HepG2 (cell line): ENCODE measurements around the gene TBC1D14. TPM values are rescaled to one million over a fixed set of nuclear protein-coding genes. Genes with fewer than 3 reads are reported as not detected.

ENCODE experiments used
- BRCA1 ChIP-seq: sonication (generic); formaldehyde crosslinking; IDR thresholded peaks from 2 replicates; pipeline ENCODE4 v1.4.0; 2020; ENCODE audit warnings: missing genetic modification reagents
- DNMT1 ChIP-seq: sonication (generic); formaldehyde crosslinking; IDR thresholded peaks from 2 replicates; pipeline ENCODE4 v1.5.1; 2020; ENCODE audit warnings: mild to moderate bottlenecking, missing genetic modification reagents
- ESRRA ChIP-seq: sonication (generic); formaldehyde crosslinking; IDR thresholded peaks from 2 replicates; pipeline ENCODE4 v1.5.1; 2020; ENCODE audit warnings: mild to moderate bottlenecking, low read depth, missing genetic modification reagents
- NR2F6 ChIP-seq, 2 experiments: IDR thresholded peaks; 2 replicates each; pipeline ENCODE4 v1.6.1; 2016; ENCODE audit warnings: antibody characterized with exemption in 1 of 2, mild to moderate bottlenecking in 1 of 2
- NRL ChIP-seq: sonication (generic); formaldehyde crosslinking; IDR thresholded peaks from 2 replicates; pipeline ENCODE4 v1.5.0; 2020; ENCODE audit warnings: missing genetic modification reagents, mild to moderate bottlenecking, moderate library complexity, borderline replicate concordance
- ONECUT2 ChIP-seq: sonication (generic); formaldehyde crosslinking; IDR thresholded peaks from 2 replicates; pipeline ENCODE4 v1.4.0; 2020; ENCODE audit warnings: missing genetic modification reagents
- PRPF4 ChIP-seq: fragments of 200-400 bp; formaldehyde crosslinking; IDR thresholded peaks from 2 replicates; pipeline ENCODE4 v1.6.1; 2016; ENCODE audit warnings: low read length, low read depth; ENCODE audit not compliant: poor library complexity, severe bottlenecking
- SALL1 ChIP-seq: sonication (generic); formaldehyde crosslinking; IDR thresholded peaks from 2 replicates; pipeline ENCODE4 v1.8.0; 2022; ENCODE audit warnings: mild to moderate bottlenecking, missing genetic modification reagents
- STAT5B ChIP-seq: sonication (generic); formaldehyde crosslinking; IDR thresholded peaks from 2 replicates; pipeline ENCODE4 v1.4.0; 2020; ENCODE audit warnings: missing genetic modification reagents
- TAF1 ChIP-seq: sonication (generic); formaldehyde crosslinking; IDR thresholded peaks from 2 replicates; pipeline ENCODE4 v1.4.0; 2020; ENCODE audit warnings: missing genetic modification reagents
- TCF7L2 ChIP-seq: IDR thresholded peaks from 2 replicates; pipeline ENCODE4 v1.6.1; 2011; ENCODE audit warnings: mild to moderate bottlenecking, low read depth, low read length, moderate library complexity
- ZFP36L1 ChIP-seq: sonication (generic); formaldehyde crosslinking; IDR thresholded peaks from 2 replicates; pipeline ENCODE4 v1.8.0; 2022; ENCODE audit warnings: mild to moderate bottlenecking, missing genetic modification reagents, moderate library complexity
- ZNF121 ChIP-seq: sonication (generic); formaldehyde crosslinking; IDR thresholded peaks from 2 replicates; pipeline ENCODE4 v1.5.0; 2020; ENCODE audit warnings: mild to moderate bottlenecking, missing genetic modification reagents
- ZNF576 ChIP-seq: sonication (generic); formaldehyde crosslinking; IDR thresholded peaks from 2 replicates; pipeline ENCODE4 v1.4.0; 2020; ENCODE audit warnings: mild to moderate bottlenecking, missing genetic modification reagents
- ZNF615 ChIP-seq: sonication (generic); formaldehyde crosslinking; IDR thresholded peaks from 2 replicates; pipeline ENCODE4 v1.5.0; 2020; ENCODE audit warnings: mild to moderate bottlenecking, missing genetic modification reagents, borderline replicate concordance
- ZNF687 ChIP-seq: sonication (generic); formaldehyde crosslinking; IDR thresholded peaks from 2 replicates; pipeline ENCODE4 v1.5.1; 2020; ENCODE audit warnings: mild to moderate bottlenecking, missing genetic modification reagents, moderate library complexity
- ZNF75D ChIP-seq: sonication (generic); formaldehyde crosslinking; IDR thresholded peaks from 2 replicates; pipeline ENCODE4 v1.8.1; 2023; ENCODE audit warnings: missing genetic modification reagents, mild to moderate bottlenecking, borderline replicate concordance
- ZSCAN30 ChIP-seq: sonication (generic); formaldehyde crosslinking; IDR thresholded peaks from 2 replicates; pipeline ENCODE4 v1.5.0; 2020; ENCODE audit warnings: mild to moderate bottlenecking, missing genetic modification reagents
- polyA plus RNA-seq, 8 experiments: library from polyadenylated mRNA; depleted of rRNA in 3 of 8; stranded (reverse) in 7 of 8; unstranded in 1 of 8; fragments of >200 nt; fragmentation: Illumina TruSeq in 4 of 8; extraction: Trizol in 4 of 8; gene quantifications; 2 replicates each; pipeline versions ENCODE4 v1.2.1 to v1.2.3, GENCODE V29; 2011 to 2016; ENCODE audit warnings: low read depth in 4 of 8, missing spikeins in 1 of 8, mixed read lengths in 1 of 8; ENCODE audit not compliant: insufficient read depth in 1 of 8
- total RNA-seq, 5 experiments: library from RNA; depleted of rRNA; stranded (reverse); fragments of >200 nt; fragmentation: Illumina TruSeq; extraction: Trizol; gene quantifications; 2 replicates each; pipeline ENCODE4 v1.2.3, GENCODE V29; 2016; ENCODE audit warnings: low read depth in 1 of 5
- TF ChIP-seq, protein P1 (sequence below): sonication (generic); formaldehyde crosslinking; IDR thresholded peaks from one replicate; pipeline ENCODE4 v1.5.1; 2020; ENCODE audit warnings: mild to moderate bottlenecking, missing genetic modification reagents; ENCODE audit errors: not compliant biosample characterization

Gene TBC1D14
- total and polyA plus RNA-seq, 2 of the 13 experiments (the other 11 are each of a cell fraction or from before 2014, with no cell fraction given) = 29.5 to 46.5 TPM

DNA sequence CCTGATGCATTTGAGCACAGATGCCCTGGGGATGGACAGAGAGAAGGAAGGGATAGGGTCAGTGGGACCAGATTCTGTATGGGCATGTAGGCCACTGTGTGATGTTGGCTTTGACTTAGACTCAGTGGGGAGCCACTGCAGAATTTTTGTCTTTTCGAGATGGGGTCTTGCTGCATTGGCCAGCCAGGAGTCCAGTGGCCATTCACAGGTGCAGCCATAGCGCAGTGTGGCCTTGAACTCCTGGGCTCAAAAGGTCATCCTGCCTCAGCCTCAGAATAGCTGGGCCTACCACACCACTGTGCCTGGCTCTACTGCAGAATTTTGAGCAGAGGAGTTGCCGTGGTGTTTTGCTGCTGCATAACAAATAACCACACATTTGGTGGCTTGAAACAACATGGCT, 22.8 kb downstream of the TBC1D14 start (continued):
- TF ChIP-seq, protein P1, sequence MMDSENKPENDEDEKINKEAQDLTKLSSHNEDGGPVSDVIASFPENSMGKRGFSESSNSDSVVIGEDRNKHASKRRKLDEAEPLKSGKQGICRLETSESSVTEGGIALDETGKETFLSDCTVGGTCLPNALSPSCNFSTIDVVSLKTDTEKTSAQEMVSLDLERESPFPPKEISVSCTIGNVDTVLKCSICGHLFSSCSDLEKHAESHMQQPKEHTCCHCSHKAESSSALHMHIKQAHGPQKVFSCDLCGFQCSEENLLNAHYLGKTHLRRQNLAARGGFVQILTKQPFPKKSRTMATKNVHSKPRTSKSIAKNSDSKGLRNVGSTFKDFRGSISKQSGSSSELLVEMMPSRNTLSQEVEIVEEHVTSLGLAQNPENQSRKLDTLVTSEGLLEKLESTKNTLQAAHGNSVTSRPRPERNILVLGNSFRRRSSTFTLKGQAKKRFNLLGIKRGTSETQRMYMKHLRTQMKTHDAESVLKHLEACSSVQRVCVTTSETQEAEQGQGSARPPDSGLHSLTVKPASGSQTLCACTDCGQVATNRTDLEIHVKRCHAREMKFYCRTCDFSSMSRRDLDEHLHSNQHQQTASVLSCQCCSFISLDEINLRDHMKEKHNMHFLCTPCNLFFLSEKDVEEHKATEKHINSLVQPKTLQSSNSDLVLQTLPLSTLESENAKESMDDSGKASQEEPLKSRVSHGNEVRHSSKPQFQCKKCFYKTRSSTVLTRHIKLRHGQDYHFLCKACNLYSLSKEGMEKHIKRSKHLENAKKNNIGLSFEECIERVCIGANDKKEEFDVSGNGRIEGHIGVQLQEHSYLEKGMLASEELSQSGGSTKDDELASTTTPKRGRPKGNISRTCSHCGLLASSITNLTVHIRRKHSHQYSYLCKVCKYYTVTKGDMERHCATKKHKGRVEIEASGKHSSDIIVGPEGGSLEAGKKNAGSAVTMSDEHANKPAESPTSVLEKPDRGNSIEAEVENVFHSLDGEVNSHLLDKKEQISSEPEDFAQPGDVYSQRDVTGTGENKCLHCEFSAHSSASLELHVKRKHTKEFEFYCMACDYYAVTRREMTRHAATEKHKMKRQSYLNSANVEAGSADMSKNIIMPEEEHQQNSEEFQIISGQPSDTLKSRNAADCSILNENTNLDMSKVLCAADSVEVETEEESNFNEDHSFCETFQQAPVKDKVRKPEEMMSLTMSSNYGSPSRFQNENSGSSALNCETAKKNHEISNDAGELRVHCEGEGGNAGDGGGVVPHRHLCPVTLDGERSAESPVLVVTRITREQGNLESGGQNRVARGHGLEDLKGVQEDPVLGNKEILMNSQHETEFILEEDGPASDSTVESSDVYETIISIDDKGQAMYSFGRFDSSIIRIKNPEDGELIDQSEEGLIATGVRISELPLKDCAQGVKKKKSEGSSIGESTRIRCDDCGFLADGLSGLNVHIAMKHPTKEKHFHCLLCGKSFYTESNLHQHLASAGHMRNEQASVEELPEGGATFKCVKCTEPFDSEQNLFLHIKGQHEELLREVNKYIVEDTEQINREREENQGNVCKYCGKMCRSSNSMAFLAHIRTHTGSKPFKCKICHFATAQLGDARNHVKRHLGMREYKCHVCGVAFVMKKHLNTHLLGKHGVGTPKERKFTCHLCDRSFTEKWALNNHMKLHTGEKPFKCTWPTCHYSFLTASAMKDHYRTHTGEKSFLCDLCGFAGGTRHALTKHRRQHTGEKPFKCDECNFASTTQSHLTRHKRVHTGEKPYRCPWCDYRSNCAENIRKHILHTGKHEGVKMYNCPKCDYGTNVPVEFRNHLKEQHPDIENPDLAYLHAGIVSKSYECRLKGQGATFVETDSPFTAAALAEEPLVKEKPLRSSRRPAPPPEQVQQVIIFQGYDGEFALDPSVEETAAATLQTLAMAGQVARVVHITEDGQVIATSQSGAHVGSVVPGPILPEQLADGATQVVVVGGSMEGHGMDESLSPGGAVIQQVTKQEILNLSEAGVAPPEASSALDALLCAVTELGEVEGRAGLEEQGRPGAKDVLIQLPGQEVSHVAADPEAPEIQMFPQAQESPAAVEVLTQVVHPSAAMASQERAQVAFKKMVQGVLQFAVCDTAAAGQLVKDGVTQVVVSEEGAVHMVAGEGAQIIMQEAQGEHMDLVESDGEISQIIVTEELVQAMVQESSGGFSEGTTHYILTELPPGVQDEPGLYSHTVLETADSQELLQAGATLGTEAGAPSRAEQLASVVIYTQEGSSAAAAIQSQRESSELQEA (CRISPR knock-in tag) = no peak
- no peak for TF ChIP-seq STAT5B
- 0 out of 2 replicates have a peak, but pooled peaks have one; percentile 18 for TF ChIP-seq SALL1
- no peak for TF ChIP-seq ZNF576 (CRISPR knock-in tag)
- peak; percentile 24; the same call in 1 of the 2 replicates for TF ChIP-seq ZNF687
- peak; percentile 42; the same call in 1 of the 2 replicates for TF ChIP-seq NR2F6 (IDR thresholded peaks at IDR 0.05)
- peak; percentile 36 for TF ChIP-seq NR2F6 (CRISPR knock-in tag; IDR thresholded peaks at IDR 0.05)
- no peak for TF ChIP-seq ONECUT2 (CRISPR knock-in tag)
- TF ChIP-seq ZSCAN30 (CRISPR knock-in tag) = no peak
- TF ChIP-seq TAF1 (CRISPR knock-in tag) = no peak
- TF ChIP-seq DNMT1 (CRISPR knock-in tag) = no peak
- TF ChIP-seq ESRRA = no peak
- TF ChIP-seq ZFP36L1 (CRISPR knock-in tag) = no peak
- peak; percentile 99 for TF ChIP-seq ZNF121
- TF ChIP-seq NRL (CRISPR knock-in tag) = no peak
- TF ChIP-seq BRCA1 (CRISPR knock-in tag) = no peak
- TF ChIP-seq PRPF4 = no peak
- TF ChIP-seq ZNF75D (CRISPR knock-in tag) = no peak
- TF ChIP-seq ZNF615 (CRISPR knock-in tag) = no peak
- no peak for TF ChIP-seq TCF7L2
